GM21737 (cell line): ENCODE data around the gene AKT3.

ENCODE experiments used
- ATAC-seq: cut with Tn5 transposase; IDR thresholded peaks from one replicate; pipeline ENCODE4 v1.9.1; 2021; ENCODE audit warnings: mild to moderate bottlenecking, moderate library complexity; ENCODE audit not compliant: unreplicated experiment

Gene AKT3

GRCh38 chr1:243733670-243734307, 116.3 kb downstream of the AKT3 start:
- ATAC-seq: no peak

GRCh38 chr1:243732637-243733036, 117.4 kb downstream of the AKT3 start:
- no peak for ATAC-seq

- no peak for ATAC-seq
These were observed 117.9 kb downstream of the AKT3 start for GRCh38 chr1:243731974-243732625.

GRCh38 chr1:243731301-243731891, 118.6 kb downstream of the AKT3 start:
- no peak for ATAC-seq

GRCh38 chr1:243730487-243731150, 119.4 kb downstream of the AKT3 start:
- no peak for ATAC-seq

GRCh38 chr1:243729956-243730355, 120.1 kb downstream of the AKT3 start:
- ATAC-seq: no peak

GRCh38 chr1:243727503-243728203, 122.4 kb downstream of the AKT3 start:
- peak; percentile 81 for ATAC-seq

- ATAC-seq: peak; percentile 8
These were observed 123.1 kb downstream of the AKT3 start for GRCh38 chr1:243726806-243727502.

GRCh38 chr1:243725846-243726245, 124.2 kb downstream of the AKT3 start:
- ATAC-seq: no peak

- ATAC-seq: no peak
These were observed 125.0 kb downstream of the AKT3 start for GRCh38 chr1:243725075-243725474.

- no peak for ATAC-seq
These were observed 126.5 kb downstream of the AKT3 start for GRCh38 chr1:243723458-243724043.

- ATAC-seq: no peak
These were observed 127.0 kb downstream of the AKT3 start for GRCh38 chr1:243723050-243723449.

GRCh38 chr1:243719476-243719875, 130.6 kb downstream of the AKT3 start:
- no peak for ATAC-seq

GRCh38 chr1:243718893-243719292, 131.2 kb downstream of the AKT3 start:
- ATAC-seq: no peak

GRCh38 chr1:243718022-243718421, 132.0 kb downstream of the AKT3 start:
- ATAC-seq: no peak

- no peak for ATAC-seq
These were observed 133.1 kb downstream of the AKT3 start for GRCh38 chr1:243716906-243717305.

- ATAC-seq: no peak
These were observed 134.8 kb downstream of the AKT3 start for GRCh38 chr1:243715285-243715684.

GRCh38 chr1:243713470-243714186, 136.4 kb downstream of the AKT3 start:
- ATAC-seq: no peak

GRCh38 chr1:243712941-243713340, 137.1 kb downstream of the AKT3 start:
- ATAC-seq: no peak

GRCh38 chr1:243712242-243712641, 137.8 kb downstream of the AKT3 start:
- no peak for ATAC-seq
